CD4-positive, alpha-beta T cell (primary cell): ENCODE data around the gene UQCC2. TPM values are rescaled to one million over a fixed set of nuclear protein-coding genes. Genes with fewer than 3 reads are reported as not detected.

Experiments used
- ATAC-seq: fragments of 200-7000 bp; cut with Tn5 transposase; one replicate; pipeline ENCODE4 v1.10.0; 2022; ENCODE audit warnings: mild to moderate bottlenecking; ENCODE audit not compliant: poor library complexity
- CTCF ChIA-PET: fragments of 350-600 bp; sonication (Branson Sonifier 250); formaldehyde crosslinking; loops from one replicate; lab custom pipeline; 2021; ENCODE audit warnings: antibody characterized with exemption, inconsistent platforms; lab: Charles Lee
- POLR2A ChIA-PET: fragments of 350-600 bp; sonication (Branson Sonifier 250); formaldehyde crosslinking; loops from one replicate; lab custom pipeline; 2021; ENCODE audit warnings: antibody characterized with exemption, inconsistent platforms; lab: Charles Lee
- DNase-seq, 14 experiments: peaks; one replicate each; pipeline ENCODE4 v3.0.0-alpha.2; 2013 to 2020; ENCODE audit warnings: mixed read lengths in 2 of 14
- H3K27ac ChIP-seq, 2 donors: one replicate each; pipeline versions ENCODE4 v1.5.1 to v1.7.0; 2013; ENCODE audit warnings: low read length in 2 of 2, low read depth in 1 of 2, mild to moderate bottlenecking in 1 of 2
- H3K27me3 ChIP-seq, 2 experiments: 1 replicate in 1 of 2; 2 replicates in 1 of 2; pipeline versions ENCODE4 v1.6.1 to v1.7.0; 2013; ENCODE audit warnings: low read length in 2 of 2, control low read depth in 1 of 2, mild to moderate bottlenecking in 1 of 2, moderate library complexity in 1 of 2; ENCODE audit not compliant: insufficient read depth in 2 of 2, control insufficient read depth in 1 of 2
- H3K36me3 ChIP-seq: one replicate; pipeline ENCODE4 v1.6.1; 2013; ENCODE audit warnings: low read length, control low read depth; ENCODE audit not compliant: insufficient read depth
- H3K4me1 ChIP-seq: one replicate; pipeline ENCODE4 v1.6.1; 2013; ENCODE audit warnings: low read length, control low read depth; ENCODE audit not compliant: insufficient read depth
- H3K4me3 ChIP-seq: one replicate; pipeline ENCODE4 v1.5.1; 2013; ENCODE audit warnings: mild to moderate bottlenecking, low read length, moderate library complexity
- H3K9me3 ChIP-seq, 2 experiments: 1 replicate in 1 of 2; 2 replicates in 1 of 2; pipeline versions ENCODE4 v1.6.1 to v1.7.0; 2013; ENCODE audit warnings: low read length in 2 of 2, mild to moderate bottlenecking in 2 of 2, control low read depth in 1 of 2, moderate library complexity in 1 of 2; ENCODE audit not compliant: control insufficient read depth in 1 of 2, insufficient read depth in 1 of 2
- H3K27ac Mint-ChIP-seq: one replicate; pipeline ENCODE4 v1.8.0; 2020; ENCODE audit warnings: mixed read lengths
- H3K27me3 Mint-ChIP-seq: one replicate; pipeline ENCODE4 v1.8.0; 2021; ENCODE audit warnings: mixed read lengths
- H3K36me3 Mint-ChIP-seq: one replicate; pipeline ENCODE4 v1.8.0; 2021; ENCODE audit warnings: low read depth, mixed read lengths
- H3K4me1 Mint-ChIP-seq: one replicate; pipeline ENCODE4 v1.8.0; 2021; ENCODE audit warnings: low read depth, mixed read lengths
- H3K4me3 Mint-ChIP-seq: one replicate; pipeline ENCODE4 v1.8.0; 2020; ENCODE audit warnings: mild to moderate bottlenecking, mixed read lengths
- H3K9me3 Mint-ChIP-seq: one replicate; pipeline ENCODE4 v1.8.0; 2020; ENCODE audit warnings: mixed read lengths
- intact Hi-C, 2 experiments: fragments of 100-400 bp; cut with DNase I in 1 of 2; cut with micrococcal nuclease in 1 of 2; formaldehyde crosslinking; loops; one replicate each; pipeline versions ENCODE4 v1.15.1 to v1.9.0; 2023 to 2025; cut with DNase I, micrococcal nuclease
- total RNA-seq, 174 experiments: library from RNA in 2 of 174; stranded (reverse) in 2 of 174; gene quantifications; one replicate each; pipeline ENCODE4 v1.2.3 and lab custom pipeline; 2021 to 2026
- TF ChIP-seq, protein P1 (sequence below): fragments of 200-600 bp; IDR thresholded peaks from one replicate; pipeline ENCODE4 v1.8.0; 2022; ENCODE audit warnings: antibody characterized with exemption, mild to moderate bottlenecking

UQCC2 gene
- total RNA-seq, 2 experiments from 2014 or later = 8.7 to 9.3 TPM

DNA sequence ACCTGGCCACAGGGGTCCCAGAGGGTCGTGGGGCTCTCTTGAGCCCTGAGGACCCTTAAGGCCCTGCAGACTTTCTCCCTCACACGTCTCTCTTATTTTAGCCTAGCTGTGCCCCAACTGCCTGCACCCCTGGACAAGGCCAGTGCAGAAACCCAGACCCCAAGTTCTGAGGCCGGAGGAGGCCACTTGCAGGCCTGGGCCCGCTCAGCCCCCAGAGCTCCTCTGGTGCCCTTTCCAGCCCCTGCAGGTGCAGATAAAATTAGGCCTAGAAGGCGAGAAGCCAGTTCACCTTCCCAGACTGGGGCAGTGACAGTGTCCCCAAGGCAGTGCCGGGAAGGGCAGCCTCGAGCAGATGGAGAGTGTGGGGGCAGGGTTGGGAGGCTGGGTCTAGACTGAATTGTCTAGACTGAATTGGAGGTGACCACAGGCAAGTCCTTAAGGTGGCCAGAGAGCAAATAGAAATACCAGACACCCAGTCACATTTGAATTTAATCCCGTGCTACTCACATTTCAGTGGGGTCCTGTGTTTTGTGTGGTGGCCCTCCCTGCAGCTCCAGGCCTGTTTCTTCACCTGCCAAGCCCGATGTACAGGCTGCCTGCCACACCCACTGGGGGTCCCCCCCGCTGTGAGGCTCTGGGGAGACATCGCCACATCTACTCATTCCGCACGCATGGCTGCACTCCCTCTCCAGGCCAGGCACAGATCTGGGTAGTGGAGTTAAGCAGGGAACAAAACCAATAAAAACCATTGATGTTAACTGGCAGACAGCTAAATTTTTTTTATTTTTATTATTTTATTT, 43.8 kb upstream of the UQCC2 start:
- no peaks in the 10 kb centered on the region for H3K9me3 Mint-ChIP-seq
- ATAC-seq (no peak), DNase-seq (no peak)
- no peak overlapping the region for H3K27ac ChIP-seq
- H3K4me1 ChIP-seq = no peaks in the 10 kb centered on the region
- H3K4me1 Mint-ChIP-seq = no peaks in the 10 kb centered on the region
- H3K36me3 Mint-ChIP-seq = no peaks in the 10 kb centered on the region
- no peaks in the 10 kb centered on the region for H3K27me3 ChIP-seq
- H3K36me3 ChIP-seq = no peaks in the 10 kb centered on the region
- intact Hi-C loops = no loop called here
- TF ChIP-seq, protein P1, sequence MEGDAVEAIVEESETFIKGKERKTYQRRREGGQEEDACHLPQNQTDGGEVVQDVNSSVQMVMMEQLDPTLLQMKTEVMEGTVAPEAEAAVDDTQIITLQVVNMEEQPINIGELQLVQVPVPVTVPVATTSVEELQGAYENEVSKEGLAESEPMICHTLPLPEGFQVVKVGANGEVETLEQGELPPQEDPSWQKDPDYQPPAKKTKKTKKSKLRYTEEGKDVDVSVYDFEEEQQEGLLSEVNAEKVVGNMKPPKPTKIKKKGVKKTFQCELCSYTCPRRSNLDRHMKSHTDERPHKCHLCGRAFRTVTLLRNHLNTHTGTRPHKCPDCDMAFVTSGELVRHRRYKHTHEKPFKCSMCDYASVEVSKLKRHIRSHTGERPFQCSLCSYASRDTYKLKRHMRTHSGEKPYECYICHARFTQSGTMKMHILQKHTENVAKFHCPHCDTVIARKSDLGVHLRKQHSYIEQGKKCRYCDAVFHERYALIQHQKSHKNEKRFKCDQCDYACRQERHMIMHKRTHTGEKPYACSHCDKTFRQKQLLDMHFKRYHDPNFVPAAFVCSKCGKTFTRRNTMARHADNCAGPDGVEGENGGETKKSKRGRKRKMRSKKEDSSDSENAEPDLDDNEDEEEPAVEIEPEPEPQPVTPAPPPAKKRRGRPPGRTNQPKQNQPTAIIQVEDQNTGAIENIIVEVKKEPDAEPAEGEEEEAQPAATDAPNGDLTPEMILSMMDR = no peak
- CTCF ChIA-PET = no interaction called here
- POLR2A ChIA-PET = interaction anchor here (0.7 kb wide), 1 partner anchor 11 kb away, joined by 3 read pairs; no protein-coding TSS in a partner anchor
- no peak overlapping the region for H3K4me3 Mint-ChIP-seq
- H3K27me3 Mint-ChIP-seq = no peaks in the 10 kb centered on the region
- H3K9me3 ChIP-seq = no peaks in the 10 kb centered on the region
- no peak overlapping the region for H3K4me3 ChIP-seq
- H3K27ac Mint-ChIP-seq = no peak overlapping the region

DNA sequence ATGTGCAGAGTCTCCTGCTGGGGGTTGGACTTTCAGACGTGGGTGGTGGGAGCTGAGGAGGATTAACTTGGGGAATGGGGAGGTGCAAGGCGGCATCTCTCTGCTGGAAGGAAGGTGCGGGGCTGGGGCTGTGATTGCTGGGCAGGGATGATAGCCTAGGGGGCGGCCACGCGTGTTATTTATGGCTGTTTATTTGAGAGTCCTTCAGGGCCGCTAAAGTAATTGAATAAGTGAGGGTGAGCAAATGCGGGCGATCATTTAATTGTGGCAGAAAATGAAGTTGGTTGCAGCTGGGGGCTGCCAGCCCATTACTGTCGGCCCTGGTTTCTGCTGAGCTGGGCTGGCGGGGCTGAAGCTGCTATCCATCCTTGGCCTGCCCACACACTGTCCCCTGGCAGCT, 42.7 kb upstream of the UQCC2 start:
- ChIA-PET POLR2A (no interaction called here), CTCF (no interaction called here)
- TF ChIP-seq, protein P1 = no peak
- no peak overlapping the region for H3K27ac Mint-ChIP-seq
- no peaks in the 10 kb centered on the region for H3K36me3 Mint-ChIP-seq
- H3K9me3 Mint-ChIP-seq = no peaks in the 10 kb centered on the region
- Histone ChIP-seq H3K9me3 (no peaks in the 10 kb centered on the region), H3K4me3 (no peak overlapping the region), H3K27me3 (no peaks in the 10 kb centered on the region), H3K27ac (no peak overlapping the region), H3K36me3 (no peaks in the 10 kb centered on the region), H3K4me1 (no peaks in the 10 kb centered on the region)
- no peaks in the 10 kb centered on the region for H3K27me3 Mint-ChIP-seq
- no peak for ATAC-seq
- no peaks in the 10 kb centered on the region for H3K4me1 Mint-ChIP-seq
- intact Hi-C loops = no loop called here
- no peak overlapping the region for H3K4me3 Mint-ChIP-seq
- no peak for DNase-seq

DNA sequence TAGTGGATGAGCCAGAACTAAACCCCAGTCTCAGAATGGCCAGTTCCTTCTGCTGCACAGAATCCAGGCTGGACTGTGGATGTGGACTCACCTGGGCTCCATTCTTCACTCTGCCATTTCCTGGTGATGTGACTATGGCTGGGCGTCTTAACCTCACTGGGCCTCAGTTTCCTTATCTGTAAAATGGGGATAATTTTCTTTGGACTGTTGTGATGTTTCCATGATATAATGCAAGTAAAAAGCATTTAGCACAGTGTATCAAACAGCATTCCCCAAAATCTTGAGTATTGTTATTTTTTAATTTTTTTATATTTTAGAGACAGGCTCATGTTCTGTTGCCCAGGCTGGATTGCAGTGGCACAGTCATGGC, 41.1 kb upstream of the UQCC2 start:
- H3K9me3 Mint-ChIP-seq = no peaks in the 10 kb centered on the region
- H3K4me1 Mint-ChIP-seq = no peaks in the 10 kb centered on the region
- no peaks in the 10 kb centered on the region for H3K4me1 ChIP-seq
- no peaks in the 10 kb centered on the region for H3K9me3 ChIP-seq
- no peaks in the 10 kb centered on the region for H3K27me3 ChIP-seq
- H3K4me3 ChIP-seq = no peak overlapping the region
- POLR2A ChIA-PET = no interaction called here
- intact Hi-C loops = no loop called here
- CTCF ChIA-PET = no interaction called here
- H3K36me3 Mint-ChIP-seq = no peaks in the 10 kb centered on the region
- no peak for DNase-seq
- TF ChIP-seq, protein P1 = no peak
- H3K27me3 Mint-ChIP-seq = no peaks in the 10 kb centered on the region
- H3K27ac ChIP-seq = no peak overlapping the region
- no peaks in the 10 kb centered on the region for H3K36me3 ChIP-seq
- ATAC-seq = no peak
- H3K27ac Mint-ChIP-seq = no peak overlapping the region
- no peak overlapping the region for H3K4me3 Mint-ChIP-seq
